Loucy (cell line): ENCODE results near the gene AP5Z1.

ENCODE experiments used
- EZH2phosphoT487 ChIP-seq: fragments of 200-600 bp; IDR thresholded peaks from 2 replicates; pipeline ENCODE4 v1.6.1; 2018; ENCODE audit warnings: antibody characterized with exemption, mild to moderate bottlenecking, moderate library complexity, borderline replicate concordance
- TF ChIP-seq, protein P1 (sequence below): fragments of 200-600 bp; sonication (generic); conservative IDR thresholded peaks from 2 replicates; pipeline ENCODE4 v1.5.1; 2014; ENCODE audit warnings: mild to moderate bottlenecking, antibody characterized with exemption, low read length

DNA sequence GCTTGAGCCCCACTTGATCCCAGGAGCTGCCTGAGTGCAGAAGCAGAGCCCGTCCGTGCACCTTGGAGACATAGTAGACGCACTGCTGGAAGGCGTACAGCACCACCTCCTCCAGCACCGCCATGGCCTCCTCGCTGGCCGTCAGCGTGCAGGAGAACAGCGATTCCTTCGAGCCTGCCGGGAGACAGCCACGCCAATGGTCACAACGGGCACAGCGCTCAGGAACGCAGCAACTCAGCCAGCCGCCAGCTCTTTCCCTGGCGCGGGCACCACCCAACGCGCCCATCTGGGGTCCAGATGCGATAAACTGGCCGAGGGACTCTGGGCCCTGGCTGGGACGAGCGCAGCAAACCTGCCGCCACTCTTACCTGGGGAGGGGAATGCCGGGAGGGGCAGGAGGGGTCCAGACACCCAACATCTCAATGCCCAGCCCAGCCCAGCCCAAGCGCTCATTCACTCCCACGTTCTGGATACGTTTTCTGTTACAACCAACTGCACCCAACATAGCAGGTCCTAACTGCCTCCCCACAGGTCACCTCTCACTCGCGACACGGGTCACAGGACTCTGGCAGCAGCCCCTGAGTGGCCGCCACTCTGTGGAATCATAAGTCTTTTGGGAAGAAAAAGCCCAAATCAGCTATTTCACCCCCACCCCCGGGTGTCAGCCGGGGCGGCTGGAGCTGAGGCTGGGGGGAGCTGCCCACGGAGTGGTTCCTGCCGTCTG, 41.9 kb downstream of the AP5Z1 start:
- TF ChIP-seq, protein P1, sequence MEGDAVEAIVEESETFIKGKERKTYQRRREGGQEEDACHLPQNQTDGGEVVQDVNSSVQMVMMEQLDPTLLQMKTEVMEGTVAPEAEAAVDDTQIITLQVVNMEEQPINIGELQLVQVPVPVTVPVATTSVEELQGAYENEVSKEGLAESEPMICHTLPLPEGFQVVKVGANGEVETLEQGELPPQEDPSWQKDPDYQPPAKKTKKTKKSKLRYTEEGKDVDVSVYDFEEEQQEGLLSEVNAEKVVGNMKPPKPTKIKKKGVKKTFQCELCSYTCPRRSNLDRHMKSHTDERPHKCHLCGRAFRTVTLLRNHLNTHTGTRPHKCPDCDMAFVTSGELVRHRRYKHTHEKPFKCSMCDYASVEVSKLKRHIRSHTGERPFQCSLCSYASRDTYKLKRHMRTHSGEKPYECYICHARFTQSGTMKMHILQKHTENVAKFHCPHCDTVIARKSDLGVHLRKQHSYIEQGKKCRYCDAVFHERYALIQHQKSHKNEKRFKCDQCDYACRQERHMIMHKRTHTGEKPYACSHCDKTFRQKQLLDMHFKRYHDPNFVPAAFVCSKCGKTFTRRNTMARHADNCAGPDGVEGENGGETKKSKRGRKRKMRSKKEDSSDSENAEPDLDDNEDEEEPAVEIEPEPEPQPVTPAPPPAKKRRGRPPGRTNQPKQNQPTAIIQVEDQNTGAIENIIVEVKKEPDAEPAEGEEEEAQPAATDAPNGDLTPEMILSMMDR, result no peak
- TF ChIP-seq EZH2phosphoT487, result no peak
